Cardiac atrium fibroblast (primary cell): Measurements from ENCODE around the gene ITPRIPL2. TPM values are rescaled to one million over a fixed set of nuclear protein-coding genes. Genes with fewer than 3 reads are reported as not detected.

Source experiments
- total RNA-seq: library from RNA; depleted of rRNA; stranded (reverse); fragments of >200 nt; gene quantifications from 2 replicates; pipeline ENCODE4 v1.2.3, GENCODE V29; 2015

The ITPRIPL2 gene
- 23.6 and 45.7 TPM in 2 replicates for total RNA-seq

GRCh38 chr16:19113577-19114358 lies at the start of gene ITPRIPL2:
Gene ITPRIPL2 (plus strand): TSS chr16:19113964. CDS start chr16:19114462, 498 bp downstream.

GRCh38 chr16:19067349-19068236 lies 46.2 kb upstream of the ITPRIPL2 start, which contains the start of gene COQ7:
Gene COQ7 (plus strand): TSS chr16:19067614. CDS start chr16:19067665, 51 bp downstream.

GRCh38 chr16:19167710-19168370 lies 54.1 kb downstream of the ITPRIPL2 start, which contains the start of gene SYT17:
Gene SYT17 (plus strand): TSS chr16:19168240. CDS start chr16:19168647, 407 bp downstream.

Other genes with a start within 250 kb of the ITPRIPL2 start
- gene SMG1, start 187.6 kb upstream of the ITPRIPL2 start, total RNA-seq, result 16.6 and 38.6 TPM in 2 replicates
- 1.1 TPM in 1 of 2 replicates, not detected in the other for gene TMC7, start 130.0 kb upstream of the ITPRIPL2 start, total RNA-seq
- 6.6 and 10.8 TPM in 2 replicates for gene COQ7, start 46.4 kb upstream of the ITPRIPL2 start, total RNA-seq
- 0.65 TPM in 1 of 2 replicates, not detected in the other for gene SYT17, start 54.3 kb downstream of the ITPRIPL2 start, total RNA-seq
- gene CLEC19A, start 171.8 kb downstream of the ITPRIPL2 start, total RNA-seq, result not detected in 2 replicates